HG02623 (cell line): ENCODE results near the gene SLC25A43.
"Not testable (repeated sequence)": the region's sequence is repeated elsewhere in the genome, so short reads cannot be mapped to it uniquely, and the experiment has no call there.

Source experiments
- ATAC-seq: cut with Tn5 transposase; IDR thresholded peaks from one replicate; pipeline ENCODE4 v1.9.1; 2021; ENCODE audit warnings: moderate library complexity; ENCODE audit not compliant: unreplicated experiment

SLC25A43 gene

GRCh38 chrX:119398974-119399771, at the start of gene SLC25A43:
SLC25A43 (plus strand) TSS chrX:119399336; CDS start chrX:119399404, 68 bp downstream.
- peak; percentile 92 for ATAC-seq

- ATAC-seq, result no peak
Measured at GRCh38 chrX:119359618-119360382, 39.3 kb upstream of the SLC25A43 start.

GRCh38 chrX:119361451-119361850, 37.7 kb upstream of the SLC25A43 start:
- ATAC-seq, result not testable (repeated sequence)

GRCh38 chrX:119362074-119362473, 37.1 kb upstream of the SLC25A43 start:
- not testable (repeated sequence) for ATAC-seq

- no peak for ATAC-seq
Measured at GRCh38 chrX:119363391-119363790, 35.7 kb upstream of the SLC25A43 start.

GRCh38 chrX:119371861-119372260, 27.3 kb upstream of the SLC25A43 start:
- ATAC-seq, result not testable (repeated sequence)

GRCh38 chrX:119374736-119375135, 24.4 kb upstream of the SLC25A43 start:
- no peak for ATAC-seq

- ATAC-seq, result no peak
Measured at GRCh38 chrX:119375561-119375960, 23.6 kb upstream of the SLC25A43 start.

- no peak for ATAC-seq
Measured at GRCh38 chrX:119376312-119376711, 22.8 kb upstream of the SLC25A43 start.

- no peak for ATAC-seq
Measured at GRCh38 chrX:119381349-119381944, 17.7 kb upstream of the SLC25A43 start.

- no peak for ATAC-seq
Measured at GRCh38 chrX:119382606-119383005, 16.5 kb upstream of the SLC25A43 start.

- not testable (repeated sequence) for ATAC-seq
Measured at GRCh38 chrX:119386685-119387084, 12.5 kb upstream of the SLC25A43 start.

GRCh38 chrX:119387426-119387825, 11.7 kb upstream of the SLC25A43 start:
- not testable (repeated sequence) for ATAC-seq

- ATAC-seq, result no peak
Measured at GRCh38 chrX:119389214-119389613, 9.9 kb upstream of the SLC25A43 start.

GRCh38 chrX:119389871-119390501, 9.2 kb upstream of the SLC25A43 start:
- ATAC-seq, result no peak

- no peak for ATAC-seq
Measured at GRCh38 chrX:119391279-119391678, 7.9 kb upstream of the SLC25A43 start.

- ATAC-seq, result no peak
Measured at GRCh38 chrX:119393144-119393543, 6.0 kb upstream of the SLC25A43 start.

- no peak for ATAC-seq
Measured at GRCh38 chrX:119398587-119398973, 556 bp upstream of the SLC25A43 start.

- no peak for ATAC-seq
Measured at GRCh38 chrX:119399772-119400101, 601 bp downstream of the SLC25A43 start.

GRCh38 chrX:119401569-119401968, 2.4 kb downstream of the SLC25A43 start:
- no peak for ATAC-seq

- ATAC-seq, result no peak
Measured at GRCh38 chrX:119402588-119402987, 3.5 kb downstream of the SLC25A43 start.
